ENCODE measurements around the gene SYT5. TPM values are rescaled to one million over a fixed set of nuclear protein-coding genes. Genes with fewer than 3 reads are reported as not detected.

Gene SYT5
- total and polyA plus RNA-seq, 2 of the 8 experiments (the other 6 are each of a cell fraction or from before 2014, with no cell fraction given), result 0.35 to 0.67 TPM

DNA sequence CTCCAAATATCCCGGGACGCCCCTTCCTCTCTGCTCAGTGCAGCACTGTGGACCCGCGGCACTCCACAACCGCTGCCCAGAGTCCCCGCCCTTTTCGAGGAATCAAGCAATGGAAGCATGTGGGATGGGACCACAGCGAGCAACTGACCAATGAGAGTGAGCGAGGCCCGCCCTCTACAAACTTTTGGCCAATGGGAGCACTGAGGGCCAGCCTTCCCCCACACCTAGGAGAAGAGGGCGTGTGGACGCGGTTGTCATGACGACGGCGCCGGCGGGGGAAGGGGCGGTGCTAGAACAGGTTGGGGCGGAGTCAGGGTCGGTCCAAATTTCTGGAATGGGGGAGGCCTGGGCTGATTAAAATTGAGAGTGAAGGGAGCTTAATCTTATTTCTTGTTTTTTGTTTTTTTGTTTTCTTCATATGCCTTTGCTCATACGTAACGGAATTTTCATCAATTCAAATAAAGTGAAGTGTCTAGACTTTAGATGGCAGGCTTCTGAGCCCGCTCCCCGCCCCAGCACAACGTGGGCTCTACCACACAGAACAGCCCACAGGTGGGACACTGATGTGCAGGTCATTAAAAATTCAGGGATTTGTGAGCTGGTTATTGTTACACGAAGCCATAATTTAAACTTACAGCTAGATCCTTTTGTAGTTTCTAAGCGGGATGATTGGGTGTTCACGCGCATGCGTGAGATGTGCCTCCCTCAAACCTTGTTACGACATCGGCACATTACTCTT lies 13.4 kb downstream of the SYT5 start, which contains the start of gene DNAAF3 (continued):
- TF ChIP-seq ATF3 (IDR thresholded peaks at IDR 0.05; ENCODE audit: insufficient read depth, low read depth, low read length) (no peak), USF2 (IDR thresholded peaks at IDR 0.05; ENCODE audit: low read length) (no peak), CREB1 (IDR thresholded peaks at IDR 0.05) (0 out of 2 replicates have a peak, but pooled peaks have one; percentile 39), SP2 (IDR thresholded peaks at IDR 0.05; ENCODE audit: low read length) (peak; percentile 57; the same call in 1 of the 2 replicates), SP1 (IDR thresholded peaks at IDR 0.05; ENCODE audit: low read depth, low read length) (peak; percentile 96), MAFK (IDR thresholded peaks at IDR 0.05; ENCODE audit: low read depth, low read length) (no peak), ATF2 (IDR thresholded peaks at IDR 0.05; ENCODE audit: low read length) (no peak), RBBP5 (IDR thresholded peaks at IDR 0.05; ENCODE audit: borderline replicate concordance, low read depth, low read length) (no peak), FOSL1 (IDR thresholded peaks at IDR 0.05; ENCODE audit: insufficient read depth, low read depth, low read length) (no peak), CHD1 (IDR thresholded peaks at IDR 0.05; ENCODE audit: low read depth, low read length) (peak; percentile 98), CTBP2 (IDR thresholded peaks at IDR 0.05; ENCODE audit: borderline replicate concordance, insufficient read depth, insufficient read length, low read length) (no peak), EP300 (IDR thresholded peaks at IDR 0.05; ENCODE audit: borderline replicate concordance in 1 of 2, low read depth in 2 of 2, low read length in 2 of 2) (peak in 1 of 2 experiments; percentile 100; a peak in 2 of 3 replicates), CHD2 (IDR thresholded peaks at IDR 0.05; ENCODE audit: low read length) (peak; percentile 84), SIN3A (conservative IDR thresholded peaks at IDR 0.05 in 1 of 2, IDR thresholded peaks at IDR 0.05 in 1 of 2; ENCODE audit: low read depth in 1 of 2, low read length in 2 of 2) (peak in 1 of 2 experiments; percentile 73; a peak in 2 of 4 replicates)

All from H1 (cell line).